ENCODE data around the gene CADM2. TPM values are rescaled to one million over a fixed set of nuclear protein-coding genes. Genes with fewer than 3 reads are reported as not detected.

The CADM2 gene
- polyA plus RNA-seq, 1 donor from 2014 or later = 4.5 TPM

DNA sequence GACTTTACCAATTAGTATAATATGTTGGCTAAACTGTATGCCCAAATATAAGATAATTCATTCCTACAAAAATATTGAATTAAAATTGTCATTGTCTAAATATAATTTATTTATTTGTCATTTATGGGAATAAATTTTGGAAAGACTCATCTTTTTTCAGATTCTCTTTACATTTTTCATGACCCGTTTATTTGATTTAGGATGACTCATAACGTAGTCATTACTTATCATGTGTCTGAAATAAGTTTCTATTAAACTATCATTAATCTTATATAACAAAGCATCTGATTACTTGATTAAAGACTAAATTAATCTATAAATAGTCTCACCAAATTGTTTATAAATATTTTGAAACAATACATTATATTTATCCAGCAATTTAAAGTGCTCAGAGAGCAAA lies 516.6 kb downstream of the CADM2 start:
- Histone ChIP-seq H3F3A (ENCODE audit: insufficient read depth, low read length, poor library complexity, severe bottlenecking) (no peaks in the 10 kb centered on the region), H3K27ac (ENCODE audit: low read length) (no peak overlapping the region), H2AFZ (ENCODE audit: low read depth, low read length) (no peak overlapping the region), H3K9ac (ENCODE audit: low read length) (no peak overlapping the region), H3K36me3 (ENCODE audit: insufficient read depth, low read length) (no peaks in the 10 kb centered on the region), H3K9me2 (ENCODE audit: insufficient read depth, low read length) (no peaks in the 10 kb centered on the region), H3K4me2 (ENCODE audit: low read length) (no peak overlapping the region), H4K20me1 (ENCODE audit: insufficient read depth) (no peaks in the 10 kb centered on the region), H3K9me3 (ENCODE audit: low read length) (no peaks in the 10 kb centered on the region), H3K4me3 (ENCODE audit: low read length) (no peak overlapping the region), H3K79me2 (replicated peaks; ENCODE audit: insufficient read depth, low read length) (no peaks in the 10 kb centered on the region), H3K27me3 (ENCODE audit: insufficient read depth, low read depth, low read length) (no peaks in the 10 kb centered on the region)
- TF ChIP-seq MXI1 (conservative IDR thresholded peaks at IDR 0.05; ENCODE audit: poor library complexity, severe bottlenecking) = no peak
- TF ChIP-seq EP300 (conservative IDR thresholded peaks at IDR 0.05; ENCODE audit: poor library complexity, severe bottlenecking) = no peak
- no peak for TF ChIP-seq POLR2AphosphoS5 (IDR thresholded peaks at IDR 0.05)

DNA sequence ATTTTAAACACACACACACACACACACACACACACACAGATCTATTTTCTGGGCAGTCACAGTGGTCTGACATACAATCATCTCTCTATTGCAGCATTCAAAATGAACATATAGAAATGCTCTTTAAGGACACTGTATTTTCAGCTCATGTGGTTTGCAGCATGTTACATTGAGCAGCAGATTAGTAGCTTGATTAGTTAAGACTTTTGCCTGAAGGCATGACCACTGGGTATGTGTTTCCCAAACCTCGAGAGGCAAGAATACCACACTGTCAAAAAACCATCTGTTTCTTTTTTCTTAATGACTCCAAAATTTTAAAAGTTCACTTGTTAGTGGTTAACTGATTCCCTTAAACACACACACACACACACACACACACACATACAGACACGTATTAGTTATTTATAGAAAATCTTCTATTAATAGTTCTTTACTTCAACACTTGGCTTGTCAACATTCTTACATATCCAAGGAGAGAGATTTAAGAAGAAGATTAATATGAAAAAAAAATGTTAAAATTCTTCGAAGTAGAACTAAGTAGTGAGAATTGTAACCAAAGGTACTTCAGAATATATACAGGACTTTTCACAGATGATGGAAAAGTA lies 518.2 kb downstream of the CADM2 start:
- no peak overlapping the region for H3K4me2 ChIP-seq (ENCODE audit: low read length)
- H3K9me2 ChIP-seq (ENCODE audit: insufficient read depth, low read length) = no peaks in the 10 kb centered on the region
- no peak for TF ChIP-seq TAF1 (IDR thresholded peaks at IDR 0.05; ENCODE audit: low read depth)
- TF ChIP-seq, protein P1, sequence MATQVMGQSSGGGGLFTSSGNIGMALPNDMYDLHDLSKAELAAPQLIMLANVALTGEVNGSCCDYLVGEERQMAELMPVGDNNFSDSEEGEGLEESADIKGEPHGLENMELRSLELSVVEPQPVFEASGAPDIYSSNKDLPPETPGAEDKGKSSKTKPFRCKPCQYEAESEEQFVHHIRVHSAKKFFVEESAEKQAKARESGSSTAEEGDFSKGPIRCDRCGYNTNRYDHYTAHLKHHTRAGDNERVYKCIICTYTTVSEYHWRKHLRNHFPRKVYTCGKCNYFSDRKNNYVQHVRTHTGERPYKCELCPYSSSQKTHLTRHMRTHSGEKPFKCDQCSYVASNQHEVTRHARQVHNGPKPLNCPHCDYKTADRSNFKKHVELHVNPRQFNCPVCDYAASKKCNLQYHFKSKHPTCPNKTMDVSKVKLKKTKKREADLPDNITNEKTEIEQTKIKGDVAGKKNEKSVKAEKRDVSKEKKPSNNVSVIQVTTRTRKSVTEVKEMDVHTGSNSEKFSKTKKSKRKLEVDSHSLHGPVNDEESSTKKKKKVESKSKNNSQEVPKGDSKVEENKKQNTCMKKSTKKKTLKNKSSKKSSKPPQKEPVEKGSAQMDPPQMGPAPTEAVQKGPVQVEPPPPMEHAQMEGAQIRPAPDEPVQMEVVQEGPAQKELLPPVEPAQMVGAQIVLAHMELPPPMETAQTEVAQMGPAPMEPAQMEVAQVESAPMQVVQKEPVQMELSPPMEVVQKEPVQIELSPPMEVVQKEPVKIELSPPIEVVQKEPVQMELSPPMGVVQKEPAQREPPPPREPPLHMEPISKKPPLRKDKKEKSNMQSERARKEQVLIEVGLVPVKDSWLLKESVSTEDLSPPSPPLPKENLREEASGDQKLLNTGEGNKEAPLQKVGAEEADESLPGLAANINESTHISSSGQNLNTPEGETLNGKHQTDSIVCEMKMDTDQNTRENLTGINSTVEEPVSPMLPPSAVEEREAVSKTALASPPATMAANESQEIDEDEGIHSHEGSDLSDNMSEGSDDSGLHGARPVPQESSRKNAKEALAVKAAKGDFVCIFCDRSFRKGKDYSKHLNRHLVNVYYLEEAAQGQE (IDR thresholded peaks at IDR 0.05; ENCODE audit: borderline replicate concordance) = no peak
- no peak for TF ChIP-seq SMC3 (conservative IDR thresholded peaks at IDR 0.05; ENCODE audit: poor library complexity)
- no peak for TF ChIP-seq EP300 (conservative IDR thresholded peaks at IDR 0.05; ENCODE audit: poor library complexity, severe bottlenecking)
- TF ChIP-seq, protein P2, sequence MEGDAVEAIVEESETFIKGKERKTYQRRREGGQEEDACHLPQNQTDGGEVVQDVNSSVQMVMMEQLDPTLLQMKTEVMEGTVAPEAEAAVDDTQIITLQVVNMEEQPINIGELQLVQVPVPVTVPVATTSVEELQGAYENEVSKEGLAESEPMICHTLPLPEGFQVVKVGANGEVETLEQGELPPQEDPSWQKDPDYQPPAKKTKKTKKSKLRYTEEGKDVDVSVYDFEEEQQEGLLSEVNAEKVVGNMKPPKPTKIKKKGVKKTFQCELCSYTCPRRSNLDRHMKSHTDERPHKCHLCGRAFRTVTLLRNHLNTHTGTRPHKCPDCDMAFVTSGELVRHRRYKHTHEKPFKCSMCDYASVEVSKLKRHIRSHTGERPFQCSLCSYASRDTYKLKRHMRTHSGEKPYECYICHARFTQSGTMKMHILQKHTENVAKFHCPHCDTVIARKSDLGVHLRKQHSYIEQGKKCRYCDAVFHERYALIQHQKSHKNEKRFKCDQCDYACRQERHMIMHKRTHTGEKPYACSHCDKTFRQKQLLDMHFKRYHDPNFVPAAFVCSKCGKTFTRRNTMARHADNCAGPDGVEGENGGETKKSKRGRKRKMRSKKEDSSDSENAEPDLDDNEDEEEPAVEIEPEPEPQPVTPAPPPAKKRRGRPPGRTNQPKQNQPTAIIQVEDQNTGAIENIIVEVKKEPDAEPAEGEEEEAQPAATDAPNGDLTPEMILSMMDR (IDR thresholded peaks at IDR 0.05; ENCODE audit: poor library complexity, severe bottlenecking) = no peak
- TF ChIP-seq MXI1 (conservative IDR thresholded peaks at IDR 0.05; ENCODE audit: poor library complexity, severe bottlenecking) = no peak
- no peak for TF ChIP-seq POLR2AphosphoS5 (IDR thresholded peaks at IDR 0.05)
- TF ChIP-seq RAD21 (conservative IDR thresholded peaks at IDR 0.05) = no peak
- TF ChIP-seq EZH2 (IDR thresholded peaks at IDR 0.05; ENCODE audit: borderline replicate concordance, insufficient read depth, low read length, poor library complexity, severe bottlenecking) = no peak
- no peak overlapping the region for H3K9ac ChIP-seq (ENCODE audit: low read length)
- no peaks in the 10 kb centered on the region for H3K36me3 ChIP-seq (ENCODE audit: insufficient read depth, low read length)
- no peaks in the 10 kb centered on the region for H4K20me1 ChIP-seq (ENCODE audit: insufficient read depth)
- H3K9me3 ChIP-seq (ENCODE audit: low read length) = no peaks in the 10 kb centered on the region
- H3K27me3 ChIP-seq (ENCODE audit: insufficient read depth, low read depth, low read length) = no peaks in the 10 kb centered on the region
- no peak overlapping the region for H3K4me3 ChIP-seq (ENCODE audit: low read length)
- no peaks in the 10 kb centered on the region for H3K79me2 ChIP-seq (replicated peaks; ENCODE audit: insufficient read depth, low read length)
- no peak overlapping the region for H3K27ac ChIP-seq (ENCODE audit: low read length)
- H3F3A ChIP-seq (ENCODE audit: insufficient read depth, low read length, poor library complexity, severe bottlenecking) = no peaks in the 10 kb centered on the region
- no peak overlapping the region for H2AFZ ChIP-seq (ENCODE audit: low read depth, low read length)

Measured in neural cell (in vitro differentiated cells).